Measurements from ENCODE around the gene CAPN12. TPM values are rescaled to one million over a fixed set of nuclear protein-coding genes. Genes with fewer than 3 reads are reported as not detected.

The CAPN12 gene
- total RNA-seq, 1 donor from 2014 or later: 1.3 TPM

DNA sequence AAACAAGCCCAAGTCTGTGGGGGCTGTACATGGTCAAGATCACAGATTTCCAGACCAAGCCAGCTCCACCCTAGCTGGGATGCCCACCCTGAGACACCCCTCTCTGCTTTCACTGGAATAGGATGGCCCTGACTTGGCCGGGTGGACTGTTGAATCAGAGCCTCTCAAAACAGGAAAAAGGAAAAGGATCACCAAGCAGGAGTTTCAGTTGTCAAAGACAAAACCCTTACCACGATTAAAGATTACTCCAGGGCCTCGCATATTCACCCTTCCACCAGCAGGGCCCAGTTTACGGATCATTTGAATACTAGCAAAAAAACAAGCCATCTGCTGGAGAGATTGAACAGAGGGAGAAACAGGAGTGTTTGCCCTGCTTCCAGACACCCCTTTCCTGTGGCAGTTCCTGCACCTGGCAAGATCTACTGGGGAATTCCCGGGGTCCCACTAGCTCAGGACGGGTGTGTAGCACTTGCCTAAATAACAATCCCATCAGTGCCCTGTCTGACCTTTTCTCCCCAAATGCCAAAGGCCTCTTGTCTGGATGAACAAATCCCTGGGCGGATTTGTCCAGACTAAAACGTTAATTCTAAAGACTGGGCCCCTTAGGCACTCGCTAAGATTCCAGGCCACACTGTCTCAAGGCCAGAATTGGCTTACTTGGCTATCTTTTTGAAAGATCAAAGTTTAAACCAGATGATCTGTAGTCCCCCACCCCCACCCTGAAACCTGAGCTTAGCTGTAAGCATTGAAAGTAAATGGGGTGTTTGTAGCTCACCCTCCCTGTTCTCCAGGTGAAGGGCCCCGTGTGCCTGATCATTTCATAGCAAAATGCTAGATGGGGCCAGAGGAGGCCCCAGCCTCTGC is 58.4 kb downstream of the CAPN12 start:
- TF ChIP-seq, protein P1, sequence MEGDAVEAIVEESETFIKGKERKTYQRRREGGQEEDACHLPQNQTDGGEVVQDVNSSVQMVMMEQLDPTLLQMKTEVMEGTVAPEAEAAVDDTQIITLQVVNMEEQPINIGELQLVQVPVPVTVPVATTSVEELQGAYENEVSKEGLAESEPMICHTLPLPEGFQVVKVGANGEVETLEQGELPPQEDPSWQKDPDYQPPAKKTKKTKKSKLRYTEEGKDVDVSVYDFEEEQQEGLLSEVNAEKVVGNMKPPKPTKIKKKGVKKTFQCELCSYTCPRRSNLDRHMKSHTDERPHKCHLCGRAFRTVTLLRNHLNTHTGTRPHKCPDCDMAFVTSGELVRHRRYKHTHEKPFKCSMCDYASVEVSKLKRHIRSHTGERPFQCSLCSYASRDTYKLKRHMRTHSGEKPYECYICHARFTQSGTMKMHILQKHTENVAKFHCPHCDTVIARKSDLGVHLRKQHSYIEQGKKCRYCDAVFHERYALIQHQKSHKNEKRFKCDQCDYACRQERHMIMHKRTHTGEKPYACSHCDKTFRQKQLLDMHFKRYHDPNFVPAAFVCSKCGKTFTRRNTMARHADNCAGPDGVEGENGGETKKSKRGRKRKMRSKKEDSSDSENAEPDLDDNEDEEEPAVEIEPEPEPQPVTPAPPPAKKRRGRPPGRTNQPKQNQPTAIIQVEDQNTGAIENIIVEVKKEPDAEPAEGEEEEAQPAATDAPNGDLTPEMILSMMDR (IDR thresholded peaks at IDR 0.05; ENCODE audit: insufficient read depth, low read length, poor library complexity, severe bottlenecking): peak; percentile 53
- Histone ChIP-seq H3K36me3 (ENCODE audit: control insufficient read depth, insufficient read depth, low read length) (no peaks in the 10 kb centered on the region), H3K27me3 (ENCODE audit: control insufficient read depth, insufficient read depth, low read length) (no peaks in the 10 kb centered on the region), H3K4me3 (ENCODE audit: low read depth, low read length) (no peak overlapping the region)
- DNase-seq (ENCODE audit: low read depth): no peak

DNA sequence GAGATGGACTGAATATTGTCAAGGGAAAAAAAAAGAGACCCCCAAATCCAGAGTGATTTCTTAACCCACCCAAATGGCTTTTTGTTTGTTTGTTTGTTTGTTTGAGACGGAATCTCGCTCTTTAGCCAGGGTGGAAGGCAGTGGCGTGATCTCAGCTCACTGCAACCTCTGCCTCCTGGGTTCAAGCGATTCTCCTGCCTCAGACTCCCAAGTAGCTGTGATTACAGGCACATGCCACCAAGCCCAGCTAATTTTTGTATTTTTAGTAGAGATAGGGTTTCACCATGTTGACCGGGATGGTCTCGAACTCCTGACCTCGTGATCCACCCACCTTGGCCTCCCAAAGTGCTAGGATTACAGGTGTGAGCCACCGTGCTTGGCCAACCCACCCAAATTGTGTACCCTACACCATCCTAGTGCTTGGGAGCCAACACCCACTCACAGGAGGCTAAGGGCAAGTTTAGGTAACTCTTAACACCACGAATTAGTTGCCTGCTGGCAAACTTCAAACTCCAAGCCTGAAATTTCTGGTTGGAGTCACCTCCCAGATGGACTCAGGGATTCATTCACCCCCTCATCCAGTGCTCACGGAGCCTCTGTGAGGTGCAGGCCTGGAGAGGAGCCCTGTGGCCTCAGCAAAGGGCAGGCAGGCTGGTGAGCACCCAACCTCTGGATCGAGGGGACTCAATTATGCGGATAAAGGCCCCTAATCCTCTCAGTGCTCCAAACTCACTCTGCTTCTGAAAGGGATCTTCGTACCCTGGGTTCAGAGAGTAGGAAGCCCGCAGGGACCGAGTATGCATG is 59.2 kb downstream of the CAPN12 start:
- no peak overlapping the region for H3K4me3 ChIP-seq (ENCODE audit: low read depth, low read length)
- no peaks in the 10 kb centered on the region for H3K27me3 ChIP-seq (ENCODE audit: control insufficient read depth, insufficient read depth, low read length)
- DNase-seq (ENCODE audit: low read depth): no peak
- H3K36me3 ChIP-seq (ENCODE audit: control insufficient read depth, insufficient read depth, low read length): no peaks in the 10 kb centered on the region
- TF ChIP-seq, protein P1 (IDR thresholded peaks at IDR 0.05; ENCODE audit: insufficient read depth, low read length, poor library complexity, severe bottlenecking): no peak

DNA sequence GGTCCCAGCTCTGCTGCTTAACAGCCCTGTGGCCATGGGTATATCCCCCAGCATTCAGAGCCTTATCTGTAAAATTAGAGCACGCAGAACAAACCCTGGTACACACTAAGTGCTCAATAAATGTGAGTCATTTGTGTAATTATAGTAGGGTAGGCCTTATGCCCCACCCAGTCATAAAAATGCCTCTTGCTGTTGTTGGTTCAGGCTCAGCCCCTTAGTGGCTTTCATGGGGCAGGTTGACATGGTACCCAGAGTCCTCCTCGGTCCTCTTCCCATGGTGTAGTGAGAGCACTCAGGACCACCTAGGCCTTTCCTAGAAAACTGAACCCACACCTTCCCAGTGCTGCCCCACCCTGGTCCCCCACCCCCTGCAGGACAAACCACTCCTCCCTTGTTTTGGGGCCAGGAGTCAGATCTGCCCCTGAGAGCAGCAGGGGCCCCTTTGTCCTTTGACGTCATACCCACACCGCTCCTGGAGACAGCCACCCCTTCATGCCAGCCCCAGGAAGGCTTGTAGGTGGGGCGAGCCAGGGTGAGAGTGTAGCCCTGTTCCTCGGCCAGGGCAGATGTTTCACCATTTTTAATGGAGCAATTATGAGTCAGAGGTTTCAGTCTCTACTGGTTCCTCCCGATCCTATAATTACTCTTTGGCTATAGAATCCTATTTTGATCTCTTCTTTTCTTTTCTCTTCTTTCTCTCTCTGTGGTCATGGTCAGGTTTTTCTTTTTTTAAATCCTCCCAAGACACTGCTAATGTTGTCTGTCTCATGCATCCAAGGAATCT is 60.0 kb downstream of the CAPN12 start:
- H3K36me3 ChIP-seq (ENCODE audit: control insufficient read depth, insufficient read depth, low read length): no peaks in the 10 kb centered on the region
- H3K27me3 ChIP-seq (ENCODE audit: control insufficient read depth, insufficient read depth, low read length): no peaks in the 10 kb centered on the region
- no peak for DNase-seq (ENCODE audit: low read depth)
- TF ChIP-seq, protein P1 (IDR thresholded peaks at IDR 0.05; ENCODE audit: insufficient read depth, low read length, poor library complexity, severe bottlenecking): no peak
- H3K4me3 ChIP-seq (ENCODE audit: low read depth, low read length): no peak overlapping the region

DNA sequence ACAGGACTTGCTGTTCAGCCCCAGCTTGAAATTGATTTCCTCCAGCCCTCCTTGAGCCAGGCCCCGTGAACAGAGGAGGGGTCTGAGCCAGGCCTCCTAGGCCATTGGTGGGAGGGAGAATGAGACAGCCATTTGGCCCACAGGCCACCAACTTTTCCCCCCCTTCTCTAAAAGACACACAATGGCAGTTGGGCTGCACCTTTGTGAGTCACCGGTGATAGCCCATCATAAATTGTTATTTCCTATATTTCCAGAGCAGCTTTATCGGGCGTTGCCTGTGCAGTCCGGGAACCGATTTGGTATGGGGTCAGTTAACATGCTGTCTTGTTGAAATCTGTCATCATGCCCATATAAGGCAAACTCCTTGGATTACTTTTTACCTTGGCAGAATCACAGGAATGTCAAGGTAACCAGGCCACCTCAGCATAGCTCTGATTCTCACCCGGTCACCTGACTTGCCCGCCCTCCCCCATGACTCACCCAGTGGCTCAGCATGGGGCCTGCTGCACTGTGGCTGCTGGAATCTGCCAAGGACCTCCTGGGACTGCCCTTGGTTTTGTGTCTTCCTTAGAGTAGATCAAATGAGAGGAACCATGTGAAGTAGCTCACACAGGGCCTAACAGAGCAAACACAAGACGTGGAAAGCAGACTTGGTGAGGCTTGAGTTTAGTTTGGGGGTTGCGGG is 60.7 kb downstream of the CAPN12 start:
- Histone ChIP-seq H3K4me3 (ENCODE audit: low read depth, low read length) (no peak overlapping the region), H3K27me3 (ENCODE audit: control insufficient read depth, insufficient read depth, low read length) (no peaks in the 10 kb centered on the region), H3K36me3 (ENCODE audit: control insufficient read depth, insufficient read depth, low read length) (no peaks in the 10 kb centered on the region)
- peak; percentile 99 for DNase-seq (ENCODE audit: low read depth)
- TF ChIP-seq, protein P1 (IDR thresholded peaks at IDR 0.05; ENCODE audit: insufficient read depth, low read length, poor library complexity, severe bottlenecking): no peak

DNA sequence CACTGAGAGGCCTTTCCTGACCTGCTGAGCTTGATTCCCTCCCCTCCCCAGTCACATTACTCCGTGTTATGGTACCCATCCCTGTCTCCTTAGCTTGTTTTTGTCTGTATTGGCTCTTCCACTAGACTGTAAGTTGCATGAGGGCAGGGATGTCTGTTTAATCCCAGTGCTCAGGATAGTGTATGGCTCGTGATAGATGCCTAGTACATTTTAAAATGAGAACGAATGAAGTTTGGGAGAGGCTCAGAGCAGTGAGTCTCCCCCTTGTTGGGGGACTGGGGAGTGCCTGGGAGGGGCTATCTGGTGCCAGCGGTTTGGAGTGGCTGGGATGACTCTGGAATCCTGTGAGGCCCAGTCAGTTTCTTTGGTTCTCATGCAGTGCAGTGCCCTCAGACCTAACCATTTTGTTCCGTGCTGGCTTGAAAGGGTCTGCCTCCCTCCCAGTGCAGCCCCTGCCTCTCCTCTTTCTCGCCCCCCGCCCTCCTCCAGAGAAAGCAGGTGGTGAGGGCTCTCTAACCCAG is 61.3 kb downstream of the CAPN12 start:
- TF ChIP-seq, protein P1 (IDR thresholded peaks at IDR 0.05; ENCODE audit: insufficient read depth, low read length, poor library complexity, severe bottlenecking): no peak
- H3K4me3 ChIP-seq (ENCODE audit: low read depth, low read length): no peak overlapping the region
- H3K36me3 ChIP-seq (ENCODE audit: control insufficient read depth, insufficient read depth, low read length): no peaks in the 10 kb centered on the region

More for the DNA sequence above, 61.3 kb downstream of the CAPN12 start:
- no peaks in the 10 kb centered on the region for H3K27me3 ChIP-seq (ENCODE audit: control insufficient read depth, insufficient read depth, low read length)
- no peak for DNase-seq (ENCODE audit: low read depth)
